SU-DHL-6 (cell line): ENCODE results near the gene PDZD8.

Experiments used
- H2AFZ ChIP-seq: fragments of 200-600 bp; sonication (generic); 2 replicates; pipeline ENCODE4 v1.6.1; 2014; ENCODE audit warnings: low read depth, mild to moderate bottlenecking, moderate library complexity, mixed read lengths, antibody characterized with exemption, low read length; ENCODE audit not compliant: severe bottlenecking
- H3F3A ChIP-seq: fragments of 200-600 bp; shearing (Covaris generic); 2 replicates; pipeline ENCODE4 v1.6.0; 2016; ENCODE audit warnings: antibody characterized with exemption, mild to moderate bottlenecking; ENCODE audit not compliant: insufficient read depth
- H3K27ac ChIP-seq: fragments of 200-600 bp; sonication (generic); 2 replicates; pipeline ENCODE4 v1.5.1; 2016; ENCODE audit warnings: low read depth, mild to moderate bottlenecking, low read length, moderate library complexity, mixed read lengths
- H3K27me3 ChIP-seq: fragments of 200-600 bp; sonication (generic), shearing (Covaris generic); 2 replicates; pipeline ENCODE4 v1.6.0; 2014; ENCODE audit warnings: mild to moderate bottlenecking, low read length
- H3K36me3 ChIP-seq: fragments of 200-600 bp; sonication (generic); 2 replicates; pipeline ENCODE4 v1.6.1; 2014; ENCODE audit warnings: mild to moderate bottlenecking, low read length, mixed read lengths
- H3K4me2 ChIP-seq: fragments of 300-600, 200-600 bp; shearing (Covaris generic), sonication (generic); 2 replicates; pipeline ENCODE4 v1.6.0; 2014; ENCODE audit warnings: low read length, low read depth, mild to moderate bottlenecking; ENCODE audit not compliant: poor library complexity, severe bottlenecking
- H3K4me3 ChIP-seq: fragments of 200-600 bp; sonication (generic); 2 replicates; pipeline ENCODE4 v1.5.1; 2014; ENCODE audit warnings: antibody characterized with exemption, low read length, mild to moderate bottlenecking, mixed read lengths; ENCODE audit not compliant: insufficient read depth, poor library complexity, severe bottlenecking
- H3K79me2 ChIP-seq: fragments of 200-600 bp; sonication (generic); 2 replicates; pipeline ENCODE4 v1.6.1; 2014; ENCODE audit warnings: mild to moderate bottlenecking, low read length, moderate library complexity; ENCODE audit not compliant: insufficient read depth
- H3K9ac ChIP-seq: fragments of 200-600 bp; sonication (generic); 2 replicates; pipeline ENCODE4 v1.7.0; 2014; ENCODE audit warnings: mild to moderate bottlenecking, low read length
- H3K9me2 ChIP-seq: fragments of 200-600 bp; sonication (generic); replicated peaks from 2 replicates; pipeline ENCODE4 v1.6.1; 2014; ENCODE audit warnings: low read length; ENCODE audit not compliant: insufficient read depth
- H3K9me3 ChIP-seq: fragments of 200-600 bp; sonication (generic); 2 replicates; pipeline ENCODE4 v1.6.1; 2014; ENCODE audit warnings: low read length, mixed read lengths; ENCODE audit not compliant: insufficient read depth
- H4K20me1 ChIP-seq: fragments of 200-600 bp; sonication (generic); 2 replicates; pipeline ENCODE4 v1.6.1; 2014; ENCODE audit warnings: low read depth, mild to moderate bottlenecking, antibody characterized with exemption, low read length, moderate library complexity, mixed read lengths
- CTCF ChIP-seq: fragments of 200-600 bp; sonication (generic); IDR thresholded peaks from one replicate; pipeline ENCODE4 v1.5.1; 2017; ENCODE audit warnings: antibody characterized with exemption, mild to moderate bottlenecking, low read length, moderate library complexity; ENCODE audit not compliant: insufficient read depth, poor library complexity, severe bottlenecking
- EZH2phosphoT487 ChIP-seq: fragments of 200-600 bp; sonication (generic), shearing (Covaris generic); conservative IDR thresholded peaks from 2 replicates; pipeline ENCODE4 v1.6.1; 2018; ENCODE audit warnings: mild to moderate bottlenecking, antibody characterized with exemption, low read length, moderate library complexity, mixed read lengths

Gene PDZD8

GRCh38 chr10:117299435-117299834 lies 75.8 kb downstream of the PDZD8 start:
- Histone ChIP-seq H3K27me3 (no peaks in the 10 kb centered on the region), H2AFZ (no peak overlapping the region), H3K27ac (no peak overlapping the region), H3K4me3 (no peak overlapping the region), H3K36me3 (no peaks in the 10 kb centered on the region), H3K79me2 (peaks cover 1% of the 10 kb centered on the region), H3K4me2 (no peak overlapping the region), H3K9me3 (no peaks in the 10 kb centered on the region), H3F3A (no peaks in the 10 kb centered on the region), H3K9me2 (no peaks in the 10 kb centered on the region), H3K9ac (no peak overlapping the region), H4K20me1 (0 out of 2 replicates have a peak, but pooled peaks cover under 1% of the 10 kb centered on the region)
- no peak for TF ChIP-seq EZH2phosphoT487
- TF ChIP-seq CTCF: no peak

- Histone ChIP-seq H3K36me3 (0 out of 2 replicates have a peak, but pooled peaks cover 2% of the 10 kb centered on the region), H2AFZ (no peak overlapping the region), H3F3A (no peaks in the 10 kb centered on the region), H3K27me3 (no peaks in the 10 kb centered on the region), H3K9ac (no peak overlapping the region), H3K27ac (no peak overlapping the region), H3K9me2 (no peaks in the 10 kb centered on the region), H3K79me2 (peaks cover 5% of the 10 kb centered on the region), H3K4me2 (no peak overlapping the region), H3K4me3 (no peak overlapping the region), H3K9me3 (no peaks in the 10 kb centered on the region), H4K20me1 (0 out of 2 replicates have a peak, but pooled peaks cover 4% of the 10 kb centered on the region)
- TF ChIP-seq EZH2phosphoT487: no peak
- TF ChIP-seq CTCF: no peak
Measured at GRCh38 chr10:117298219-117298618, 77.0 kb downstream of the PDZD8 start.

GRCh38 chr10:117294735-117295134 lies 80.5 kb downstream of the PDZD8 start:
- 0 out of 2 replicates have a peak, but pooled peaks cover 4% of the 10 kb centered on the region for H4K20me1 ChIP-seq
- peaks cover 2% of the 10 kb centered on the region; the same call in 1 of the 2 replicates for H3K36me3 ChIP-seq
- H3K79me2 ChIP-seq: peaks cover 5% of the 10 kb centered on the region
- H3K9me2 ChIP-seq: no peaks in the 10 kb centered on the region
- H2AFZ ChIP-seq: no peak overlapping the region
- TF ChIP-seq EZH2phosphoT487 (no peak), CTCF (no peak)
- H3K4me3 ChIP-seq: no peak overlapping the region
- H3K9ac ChIP-seq: no peak overlapping the region
- H3K27ac ChIP-seq: no peak overlapping the region
- H3K9me3 ChIP-seq: no peaks in the 10 kb centered on the region
- H3K4me2 ChIP-seq: no peak overlapping the region
- H3F3A ChIP-seq: no peaks in the 10 kb centered on the region
- no peaks in the 10 kb centered on the region for H3K27me3 ChIP-seq
